GM11168 (cell line): ENCODE measurements around the gene TNIP3.
"Not testable (repeated sequence)": the region's sequence is repeated elsewhere in the genome, so short reads cannot be mapped to it uniquely, and the experiment has no call there.

Source experiments
- in situ Hi-C: fragments of 300-500 bp; cut with MboI; formaldehyde crosslinking; loops from one replicate; pipeline ENCODE4 v1.12.0; 2022; ENCODE audit warnings: low sequenced_read_pairs; ENCODE audit not compliant: unreplicated experiment

TNIP3 gene, protein sequence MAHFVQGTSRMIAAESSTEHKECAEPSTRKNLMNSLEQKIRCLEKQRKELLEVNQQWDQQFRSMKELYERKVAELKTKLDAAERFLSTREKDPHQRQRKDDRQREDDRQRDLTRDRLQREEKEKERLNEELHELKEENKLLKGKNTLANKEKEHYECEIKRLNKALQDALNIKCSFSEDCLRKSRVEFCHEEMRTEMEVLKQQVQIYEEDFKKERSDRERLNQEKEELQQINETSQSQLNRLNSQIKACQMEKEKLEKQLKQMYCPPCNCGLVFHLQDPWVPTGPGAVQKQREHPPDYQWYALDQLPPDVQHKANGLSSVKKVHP

DNA sequence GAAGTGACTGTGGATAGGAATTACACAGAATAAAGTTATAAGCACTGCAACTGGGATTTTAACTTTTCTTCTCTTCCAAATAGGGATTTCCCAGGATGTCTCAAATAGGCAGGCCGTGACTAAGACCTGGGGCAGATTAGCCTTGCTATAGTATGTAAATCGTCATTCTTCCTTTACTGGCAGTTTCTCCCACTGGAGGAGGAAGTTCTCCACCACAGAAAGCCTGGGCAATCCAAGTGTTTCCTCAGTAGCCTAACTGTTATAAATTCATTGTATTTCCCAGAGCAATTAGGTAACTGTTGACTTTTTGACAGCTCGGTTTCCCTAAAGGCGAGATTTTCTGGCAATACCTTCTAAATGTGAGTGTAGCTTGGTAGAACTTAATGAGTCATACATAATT is at the start of gene TNIP3:
TSS of gene TNIP3 (minus strand) at position 31 of the 400 bp plus-strand sequence. CDS start 196 bp downstream, outside the sequence.
- in situ Hi-C loops: no loop called here

DNA sequence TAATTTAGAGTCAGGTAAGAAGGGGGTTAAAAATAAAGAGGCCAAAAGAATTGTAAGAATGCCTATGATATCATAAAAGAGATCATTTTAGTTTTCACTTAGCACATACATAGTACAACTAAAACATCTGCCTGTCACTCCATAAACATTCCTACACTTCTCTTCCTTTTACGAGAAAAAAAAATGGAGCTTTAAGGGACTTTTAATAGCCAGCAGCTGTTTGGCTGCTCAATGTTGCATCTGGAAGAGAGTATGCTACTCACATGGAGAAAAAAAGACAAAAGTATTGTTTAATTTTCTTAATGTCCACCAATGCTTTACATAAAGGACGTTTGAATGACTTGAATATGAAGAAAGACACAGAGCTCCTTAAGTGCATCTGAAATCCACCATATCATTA is 48.7 kb upstream of the TNIP3 start:
- in situ Hi-C loops: no loop called here

DNA sequence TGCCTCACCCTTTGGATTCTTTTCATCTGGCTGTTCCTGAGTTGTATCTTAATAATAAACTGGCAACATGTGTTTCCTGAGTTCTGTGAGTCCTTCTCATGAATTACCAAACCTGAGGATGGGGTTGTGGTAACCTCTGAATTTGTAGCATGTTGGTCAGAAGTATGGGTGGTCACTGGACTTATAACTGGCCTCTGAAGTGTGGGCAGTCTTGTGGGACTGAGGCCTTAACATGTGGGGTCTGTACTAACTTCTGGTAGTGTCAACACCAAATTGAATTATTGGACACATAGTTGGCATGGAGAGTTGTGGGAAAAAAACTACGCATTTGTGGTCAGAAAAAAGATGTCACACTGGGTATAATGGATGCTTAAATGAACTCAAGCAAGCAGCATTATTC is 45.0 kb upstream of the TNIP3 start:
- in situ Hi-C loops: no loop called here

DNA sequence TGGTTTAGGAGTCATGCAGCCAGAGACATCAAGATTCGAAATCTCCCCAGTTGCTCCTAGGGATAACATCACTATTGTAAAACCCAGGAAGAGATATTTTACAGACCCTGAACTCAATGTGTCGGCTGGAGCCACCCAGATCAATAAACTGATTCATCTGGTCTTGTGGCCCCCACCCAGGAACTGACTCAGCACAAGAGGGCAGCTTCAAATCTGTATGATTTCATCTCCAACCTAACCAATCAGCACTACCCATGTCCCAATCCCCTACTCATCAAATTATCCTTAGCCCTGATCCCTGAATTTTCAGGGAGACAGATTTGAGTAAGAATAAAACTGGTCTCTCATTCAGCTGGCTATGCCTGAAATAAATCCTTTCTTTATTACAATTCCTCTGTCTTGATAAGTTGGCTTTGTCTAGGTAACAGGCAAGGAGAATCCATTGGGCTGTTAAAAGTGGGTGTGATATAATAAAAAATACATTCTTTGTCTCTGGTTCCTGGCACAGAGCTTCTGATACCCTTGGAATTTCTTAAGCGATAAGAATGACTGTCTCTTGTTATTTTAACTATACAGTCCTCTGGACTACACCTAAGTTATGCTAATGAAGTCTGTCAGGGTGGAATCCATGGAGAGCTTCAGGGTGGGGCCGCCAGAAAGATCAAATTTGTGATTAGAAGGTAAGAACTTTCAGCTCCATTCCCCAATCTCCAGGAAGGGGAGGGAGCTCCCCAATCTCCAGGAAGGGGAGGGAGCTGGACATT is 44.3 kb upstream of the TNIP3 start:
- in situ Hi-C loops: no loop called here

DNA sequence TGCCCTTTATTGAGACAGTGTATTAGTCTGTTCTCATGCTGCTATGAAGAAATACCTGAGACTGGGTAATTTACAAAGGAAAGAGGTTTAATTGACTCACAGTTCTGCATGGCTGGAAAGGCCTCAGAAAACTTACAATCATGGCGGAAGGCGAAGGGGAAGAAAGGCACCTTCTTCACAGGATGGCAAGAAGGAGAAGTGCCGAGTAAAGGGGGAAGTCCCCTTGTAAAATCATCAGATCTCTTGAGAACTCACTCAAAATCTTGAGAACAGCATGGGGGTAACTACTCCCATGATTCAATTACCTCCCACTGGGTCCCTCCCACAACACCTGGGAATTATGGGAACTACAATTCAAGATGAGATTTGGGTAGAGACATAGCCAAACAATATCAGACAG is 41.7 kb upstream of the TNIP3 start:
- in situ Hi-C loops: not testable (repeated sequence)

DNA sequence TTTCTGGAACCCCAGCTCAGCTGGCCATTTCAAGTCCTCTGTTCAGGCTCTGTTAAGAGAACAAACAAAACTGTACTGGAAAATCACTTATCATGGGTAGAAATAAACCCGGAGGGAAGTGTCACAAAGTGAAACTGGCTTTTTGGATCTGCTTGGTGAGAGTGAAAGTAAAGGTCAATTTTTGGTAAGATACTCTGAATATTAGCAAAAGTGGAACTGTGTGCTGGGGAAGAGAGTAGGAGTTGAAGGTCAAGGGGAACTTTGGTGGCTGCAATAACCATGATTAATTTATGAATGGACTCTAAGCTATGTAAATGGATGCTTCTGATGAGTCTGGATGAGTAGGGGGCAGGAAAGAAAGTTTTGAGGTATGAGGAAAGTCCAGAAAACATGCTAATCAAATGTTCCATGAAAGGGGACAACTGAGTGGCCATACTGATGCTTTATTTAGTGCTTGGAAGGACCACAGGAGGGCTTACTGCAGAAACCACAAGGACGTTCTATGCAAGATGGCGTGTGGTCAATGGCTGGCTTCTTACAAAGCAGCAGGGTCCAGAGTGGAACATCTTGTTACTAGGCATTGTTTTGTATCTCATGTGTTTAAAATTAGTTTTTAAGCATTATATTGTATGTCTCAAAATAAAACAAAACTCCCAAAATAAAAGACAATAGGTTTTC is 36.8 kb upstream of the TNIP3 start:
- in situ Hi-C loops: no loop called here

DNA sequence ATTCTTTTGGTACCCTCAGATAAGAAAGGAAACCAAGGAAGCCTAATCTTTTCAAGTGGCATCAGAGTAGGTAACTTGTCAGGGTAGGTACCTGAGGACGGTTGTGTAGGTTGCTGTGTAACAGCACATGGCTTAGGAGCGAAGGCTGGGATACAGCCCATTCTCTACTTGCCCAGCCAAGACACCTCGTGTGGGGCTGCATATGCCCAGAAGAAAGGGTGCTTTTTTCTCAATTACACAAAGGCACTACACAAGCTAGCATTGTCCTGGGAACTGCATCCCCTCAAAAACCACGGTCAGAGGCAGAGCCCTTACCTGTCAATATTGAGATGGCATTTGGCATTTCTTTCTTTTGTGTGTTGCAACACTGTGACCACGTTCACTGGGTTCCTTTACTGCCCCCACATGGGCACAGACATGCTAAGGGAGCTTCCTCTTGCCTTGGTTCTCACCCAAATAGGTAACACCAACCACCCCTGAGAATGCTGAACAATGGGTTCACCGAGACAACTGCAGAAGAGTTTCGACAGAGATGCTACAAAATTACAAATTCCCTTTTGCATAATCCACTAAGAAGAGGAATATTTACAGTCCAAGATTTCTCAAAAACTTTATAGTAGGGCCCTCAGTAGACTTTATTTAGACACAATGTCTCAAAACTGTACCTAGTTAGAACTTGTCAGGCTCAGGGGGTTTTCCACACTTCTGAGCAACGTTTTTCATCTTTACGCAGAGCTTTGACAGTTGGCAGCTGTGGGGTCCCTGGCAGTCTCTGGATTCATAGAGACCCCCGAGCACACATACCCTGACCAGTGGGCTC is 35.8 kb upstream of the TNIP3 start:
- in situ Hi-C loops: loop anchor here (10.0 kb wide), 1 partner anchor 55 kb away; no protein-coding TSS in a partner anchor

DNA sequence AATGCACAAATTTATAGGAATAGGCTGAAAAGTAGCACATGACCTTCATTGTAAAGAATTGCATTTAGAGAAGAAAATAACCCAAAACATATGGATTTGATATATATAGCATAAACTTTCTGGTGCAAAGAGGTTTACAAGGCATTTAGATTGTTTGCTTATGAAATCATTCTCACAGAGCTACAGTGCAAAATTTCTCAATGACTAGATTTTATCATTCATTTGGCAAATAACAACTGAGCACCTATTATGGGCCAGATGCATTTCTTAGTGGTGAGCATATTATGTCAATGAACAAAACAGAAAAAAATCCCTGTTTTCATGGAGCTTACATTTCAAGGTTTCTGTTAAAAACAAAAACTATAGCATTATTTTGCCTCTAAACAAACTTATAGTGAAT is 34.1 kb upstream of the TNIP3 start:
- in situ Hi-C loops: loop anchor here (10.0 kb wide), 1 partner anchor 57 kb away; no protein-coding TSS in a partner anchor

DNA sequence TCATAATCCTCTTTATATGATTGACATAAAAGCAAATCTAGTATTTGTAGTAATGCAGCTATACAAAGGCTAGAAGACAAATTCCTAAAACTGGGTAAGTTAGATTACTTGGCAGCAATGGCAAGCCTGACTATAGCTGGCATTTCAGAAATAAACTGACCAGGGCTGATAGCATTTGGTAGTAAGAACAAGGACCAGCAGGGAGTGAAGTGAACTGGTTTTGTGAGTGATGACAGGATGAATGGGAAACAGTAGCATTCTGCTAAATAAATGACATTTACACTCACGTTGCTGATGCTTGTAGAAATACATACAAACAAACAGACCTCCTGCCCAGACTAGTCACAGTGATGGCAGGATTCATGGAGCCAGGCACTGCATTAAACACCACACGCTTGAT is 31.5 kb upstream of the TNIP3 start:
- in situ Hi-C loops: loop anchor here (10.0 kb wide), 1 partner anchor 59 kb away; no protein-coding TSS in a partner anchor

DNA sequence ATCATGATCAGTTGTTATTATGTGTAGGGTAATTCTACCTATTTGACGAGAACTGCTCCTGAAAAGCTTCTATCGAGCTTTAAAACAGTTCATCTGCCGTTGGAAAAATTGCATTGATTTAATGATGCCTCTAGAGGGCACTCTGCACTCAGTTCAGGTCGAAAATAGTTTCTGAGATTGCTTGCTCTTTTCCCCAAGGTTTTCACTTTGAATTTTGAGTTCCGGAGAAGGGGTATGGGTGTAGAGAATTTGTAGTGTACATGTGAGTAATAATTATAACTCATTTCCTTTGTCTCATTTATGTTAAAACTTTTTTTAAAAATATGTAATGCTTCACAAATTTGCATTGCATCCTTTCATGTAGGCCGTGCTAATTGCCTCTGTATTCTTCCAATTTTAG is 28.4 kb upstream of the TNIP3 start:
- in situ Hi-C loops: loop anchor here (10.0 kb wide), 1 partner anchor 62 kb away; no protein-coding TSS in a partner anchor

DNA sequence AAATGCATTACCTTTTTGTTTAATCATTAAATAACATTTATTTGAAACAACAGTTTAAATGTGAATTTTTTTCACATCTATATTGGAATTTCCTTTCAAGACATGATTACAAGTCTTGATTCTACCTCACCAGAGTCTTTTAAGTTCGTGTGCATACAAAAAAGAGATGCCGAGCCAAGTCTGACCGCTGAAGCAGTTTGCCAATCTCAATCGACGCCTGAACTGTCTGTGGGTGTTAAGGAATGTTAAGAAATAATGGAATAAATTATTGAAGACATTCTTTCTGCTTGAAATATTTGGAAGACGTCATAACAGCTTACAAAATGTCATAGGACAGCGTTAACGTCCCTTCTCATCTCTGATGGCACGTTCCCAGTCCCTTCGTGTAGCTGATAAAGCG is 27.9 kb upstream of the TNIP3 start:
- in situ Hi-C loops: loop anchor here (10.0 kb wide), 1 partner anchor 63 kb away; no protein-coding TSS in a partner anchor

DNA sequence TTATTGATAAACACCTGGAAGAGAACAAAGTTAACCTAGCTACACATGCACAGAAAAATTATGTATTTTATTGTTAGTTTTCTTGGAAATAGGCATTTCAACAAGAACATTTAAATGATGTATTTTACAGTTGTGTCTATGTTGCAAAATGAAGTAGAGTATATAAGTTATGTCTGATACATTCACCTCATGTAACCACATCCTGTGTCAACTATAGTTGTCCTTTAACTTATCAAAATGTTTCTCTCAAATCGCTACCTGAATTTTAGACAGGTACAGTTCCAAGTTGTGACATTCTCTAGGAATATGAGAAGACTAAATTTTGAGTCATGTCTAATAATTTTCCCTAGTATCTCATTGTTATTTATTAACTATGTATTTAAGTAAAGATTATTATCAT is 27.2 kb upstream of the TNIP3 start:
- in situ Hi-C loops: loop anchor here (10.0 kb wide), 1 partner anchor 63 kb away; no protein-coding TSS in a partner anchor

DNA sequence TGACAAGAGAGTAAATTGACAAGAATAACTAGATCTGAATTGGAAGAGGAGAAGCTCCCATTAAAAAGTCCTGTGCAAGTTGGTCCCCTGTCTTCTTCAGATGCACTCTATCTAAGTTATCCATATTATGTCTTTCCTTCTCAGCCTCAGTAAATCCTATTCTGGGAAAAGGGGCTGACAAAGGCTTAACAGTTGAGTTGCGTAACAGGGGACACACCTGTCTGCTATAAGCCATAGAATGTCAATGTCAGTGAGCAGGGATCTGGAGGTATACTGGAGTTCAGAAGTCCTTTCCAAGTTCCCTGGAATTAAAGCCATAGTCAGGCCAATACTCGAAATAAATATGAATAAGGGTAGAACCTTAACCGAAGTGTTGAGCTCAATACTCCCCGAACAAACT is 26.3 kb upstream of the TNIP3 start:
- in situ Hi-C loops: loop anchor here (10.0 kb wide), 1 partner anchor 64 kb away; no protein-coding TSS in a partner anchor

DNA sequence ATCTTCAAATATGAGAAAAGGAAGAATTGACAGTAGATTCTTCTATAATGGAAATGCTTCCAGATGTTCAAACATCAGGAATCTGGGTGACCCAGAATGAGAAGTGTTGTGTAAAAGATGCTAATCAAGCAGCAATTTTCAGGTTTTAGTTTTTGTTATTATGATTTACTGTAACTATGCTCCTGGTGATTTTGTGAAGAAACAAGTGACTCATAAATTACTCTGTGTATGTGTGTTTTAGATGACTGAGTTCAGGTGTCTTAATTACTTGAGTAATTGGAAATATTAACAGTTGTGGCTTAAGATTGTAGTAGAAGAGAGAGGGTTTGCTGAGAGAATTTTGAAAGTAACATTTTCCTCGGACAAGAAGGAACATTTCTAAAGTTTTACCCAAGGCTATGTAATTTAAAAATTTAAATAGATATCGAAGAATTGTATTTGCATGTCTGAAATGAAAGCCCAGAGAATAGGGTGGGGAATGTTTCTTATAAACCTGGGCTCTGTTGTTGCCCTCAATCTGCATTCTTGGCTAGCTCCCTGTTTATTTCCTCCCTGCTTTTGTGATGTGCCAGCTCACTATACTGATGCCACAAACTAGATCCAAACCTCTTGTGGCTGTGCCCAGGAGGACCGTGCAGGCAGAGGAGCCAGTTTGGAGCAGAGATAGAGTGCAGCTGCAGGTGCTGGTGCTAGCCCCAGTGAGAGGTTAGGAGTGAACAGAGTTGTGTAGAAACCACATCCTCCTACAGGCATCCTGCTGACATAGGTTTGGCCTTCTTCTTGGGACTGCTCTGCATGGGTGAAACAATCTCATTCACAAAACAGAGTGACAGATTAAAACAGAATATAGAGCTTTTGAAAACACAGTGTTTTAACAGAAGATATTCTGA is 25.4 kb upstream of the TNIP3 start:
- in situ Hi-C loops: loop anchor here (10.0 kb wide), 1 partner anchor 65 kb away; no protein-coding TSS in a partner anchor

DNA sequence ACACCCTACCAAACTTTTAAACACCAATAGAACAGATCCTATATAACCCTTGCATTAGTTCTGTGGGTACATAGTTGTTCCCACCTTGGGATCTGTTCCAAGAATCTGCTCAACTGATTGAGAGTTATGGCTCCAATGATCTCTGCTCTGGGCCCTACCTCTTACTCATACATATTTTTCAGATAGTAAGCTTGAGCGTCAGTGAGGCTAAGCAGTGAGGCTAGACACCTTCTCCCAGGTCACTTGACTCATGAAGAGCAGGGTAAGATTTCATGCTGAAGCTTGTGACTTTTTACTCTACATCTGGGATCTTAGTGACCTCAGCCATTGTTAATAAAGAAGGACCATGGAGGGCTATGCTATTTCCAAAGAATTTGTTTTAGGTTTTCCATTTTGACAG is 23.1 kb upstream of the TNIP3 start:
- in situ Hi-C loops: no loop called here

DNA sequence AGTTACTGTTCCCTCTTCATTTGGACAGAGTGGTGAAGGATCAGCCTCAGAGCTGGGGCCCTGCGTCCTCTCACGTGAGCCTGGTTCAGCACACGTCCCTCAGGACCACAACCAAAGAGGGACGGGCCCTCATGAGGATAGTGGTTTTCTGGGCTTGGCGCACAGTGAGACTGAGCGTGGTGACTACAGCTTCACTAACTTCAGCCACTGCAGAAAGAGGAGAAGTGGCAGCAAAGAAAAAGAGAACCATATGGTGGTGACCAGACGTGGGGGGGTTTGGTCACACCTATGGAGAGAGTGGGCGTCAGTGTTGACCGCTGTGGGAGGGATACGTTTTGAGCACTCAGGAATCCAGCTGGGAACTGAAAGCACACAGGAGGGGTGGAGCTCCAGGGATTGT is 21.8 kb upstream of the TNIP3 start:
- in situ Hi-C loops: no loop called here

DNA sequence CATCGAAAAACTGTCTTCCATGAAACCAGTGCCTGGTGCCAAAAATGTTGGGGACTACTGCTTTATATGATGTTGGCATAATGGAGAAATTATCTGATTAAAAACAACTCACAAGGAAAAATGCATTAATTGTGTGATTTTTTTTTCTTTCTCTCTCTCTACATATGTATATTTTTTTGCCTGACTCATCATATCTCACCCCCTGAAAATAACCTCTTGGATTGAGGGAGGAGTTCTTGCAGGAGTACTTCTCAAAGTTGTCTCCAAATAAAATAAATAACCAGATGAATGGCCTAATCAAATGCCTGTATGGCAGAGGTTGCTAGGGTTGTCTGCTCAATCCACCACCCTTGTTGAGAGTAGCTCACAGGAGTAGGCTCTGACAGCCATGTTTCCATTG is 19.9 kb upstream of the TNIP3 start:
- in situ Hi-C loops: no loop called here

DNA sequence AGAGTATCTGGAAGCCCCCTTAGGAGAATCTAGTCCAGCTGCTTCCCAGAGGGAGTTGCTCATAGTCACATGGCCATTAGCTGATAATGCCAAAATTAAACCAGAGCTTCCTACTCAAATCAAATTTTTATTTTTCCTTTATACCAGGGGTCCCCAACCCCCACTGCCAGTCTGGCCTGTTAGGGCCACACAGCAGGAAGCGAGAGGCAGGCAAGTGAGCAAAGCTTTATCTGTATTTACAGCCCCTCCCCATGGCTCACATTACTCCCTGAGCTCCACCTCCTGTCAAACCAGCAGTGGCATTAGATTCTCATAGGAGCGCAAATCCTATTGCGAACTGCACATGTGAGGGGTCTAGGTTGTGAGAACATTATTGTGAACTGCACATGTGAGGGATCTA is 19.2 kb upstream of the TNIP3 start:
- in situ Hi-C loops: no loop called here

DNA sequence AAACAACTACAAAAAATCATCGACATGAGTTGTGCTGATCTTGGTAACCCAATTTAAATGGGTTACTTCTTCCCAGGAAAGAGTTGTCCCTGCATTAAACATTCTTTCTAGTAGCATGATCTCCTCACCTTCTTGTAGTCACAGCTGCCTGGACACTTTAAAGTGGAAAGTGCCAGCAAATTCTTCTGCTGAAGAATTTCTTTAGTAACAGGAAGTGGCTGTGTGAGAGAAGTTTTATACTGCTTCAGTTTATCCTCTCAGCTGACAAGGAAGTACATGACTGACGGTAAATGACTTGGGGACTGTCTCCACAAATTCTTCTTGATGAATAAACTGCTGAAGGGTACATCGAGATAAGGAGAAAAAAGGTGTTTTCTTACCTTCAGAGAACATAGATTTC is 18.2 kb upstream of the TNIP3 start:
- in situ Hi-C loops: no loop called here
